GM21390 (cell line): ENCODE data around the gene TXLNG.
"Not testable (repeated sequence)": the region's sequence is repeated elsewhere in the genome, so short reads cannot be mapped to it uniquely, and the experiment has no call there.

Experiments used
- ATAC-seq: cut with Tn5 transposase; IDR thresholded peaks from one replicate; pipeline ENCODE4 v1.9.1; 2021; ENCODE audit not compliant: unreplicated experiment

TXLNG gene

DNA sequence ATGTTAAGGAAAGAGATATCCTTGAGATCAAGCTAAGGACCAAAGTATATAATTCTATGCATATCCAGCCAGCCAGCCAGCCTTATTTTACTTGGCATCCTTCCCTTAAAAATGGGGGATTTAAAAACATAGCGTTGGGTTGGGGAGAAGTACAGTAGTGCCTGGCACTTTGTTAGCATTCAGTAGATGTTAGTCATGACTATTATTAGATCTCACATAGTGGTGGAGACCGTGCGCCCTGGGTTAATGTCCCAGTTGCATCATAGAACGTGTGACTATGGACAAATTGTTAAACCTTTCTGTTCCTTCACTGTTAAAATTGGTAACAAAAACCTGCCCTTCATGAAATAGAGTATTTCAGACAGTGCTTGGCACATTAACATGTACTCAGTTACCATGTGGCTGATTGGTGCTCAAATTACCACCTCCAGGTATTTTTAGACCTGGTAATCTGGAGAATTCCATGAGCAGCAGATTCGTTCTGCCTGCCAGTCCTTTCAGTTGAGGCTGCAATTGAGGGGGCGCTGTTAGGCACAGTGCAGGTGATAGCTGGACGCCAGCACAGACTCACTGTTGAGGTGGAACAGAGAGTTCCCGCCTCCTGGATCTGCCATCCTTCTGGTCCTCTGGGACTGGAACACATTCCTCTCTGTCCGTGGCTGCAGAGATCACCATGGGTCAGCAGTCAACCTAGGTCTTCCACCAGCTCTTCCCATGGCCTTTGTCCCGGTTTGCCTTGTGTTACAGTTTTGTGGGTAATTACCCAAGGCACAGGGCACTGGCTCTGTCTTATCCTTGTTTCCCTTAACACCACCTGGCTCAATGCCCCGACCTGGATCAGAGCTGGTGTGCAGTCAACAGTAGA is 52.2 kb downstream of the TXLNG start:
- ATAC-seq = no peak

DNA sequence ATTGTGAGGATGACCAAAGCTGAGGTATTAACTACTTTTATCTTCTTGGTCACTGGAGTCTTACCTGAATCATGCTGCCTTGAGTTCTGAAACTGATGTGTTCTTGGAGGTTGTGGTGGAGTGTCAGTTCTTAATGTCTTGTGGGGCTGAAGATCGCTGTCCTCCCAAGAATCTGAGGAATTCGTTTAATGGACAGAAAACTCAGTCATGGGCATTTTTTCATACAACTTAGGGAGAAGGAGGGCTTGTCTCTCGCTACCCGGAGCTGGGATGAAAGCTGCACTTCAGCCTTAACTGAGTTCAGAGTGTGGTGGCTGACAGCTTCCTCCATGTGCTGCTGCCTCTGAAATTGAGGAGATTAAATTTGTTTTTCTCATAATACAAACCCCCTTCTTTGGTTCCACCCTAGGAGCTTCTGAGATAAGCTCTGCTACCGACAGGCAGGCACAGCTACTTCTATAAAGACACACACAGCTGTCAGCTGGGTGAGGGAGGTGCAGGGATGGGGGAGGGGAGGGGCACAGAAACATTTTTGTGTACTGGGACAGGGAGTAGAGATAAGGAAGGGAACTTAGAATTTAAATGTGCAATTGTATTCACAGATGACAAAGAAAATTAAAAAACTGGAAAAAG is 53.1 kb downstream of the TXLNG start:
- ATAC-seq = no peak

DNA sequence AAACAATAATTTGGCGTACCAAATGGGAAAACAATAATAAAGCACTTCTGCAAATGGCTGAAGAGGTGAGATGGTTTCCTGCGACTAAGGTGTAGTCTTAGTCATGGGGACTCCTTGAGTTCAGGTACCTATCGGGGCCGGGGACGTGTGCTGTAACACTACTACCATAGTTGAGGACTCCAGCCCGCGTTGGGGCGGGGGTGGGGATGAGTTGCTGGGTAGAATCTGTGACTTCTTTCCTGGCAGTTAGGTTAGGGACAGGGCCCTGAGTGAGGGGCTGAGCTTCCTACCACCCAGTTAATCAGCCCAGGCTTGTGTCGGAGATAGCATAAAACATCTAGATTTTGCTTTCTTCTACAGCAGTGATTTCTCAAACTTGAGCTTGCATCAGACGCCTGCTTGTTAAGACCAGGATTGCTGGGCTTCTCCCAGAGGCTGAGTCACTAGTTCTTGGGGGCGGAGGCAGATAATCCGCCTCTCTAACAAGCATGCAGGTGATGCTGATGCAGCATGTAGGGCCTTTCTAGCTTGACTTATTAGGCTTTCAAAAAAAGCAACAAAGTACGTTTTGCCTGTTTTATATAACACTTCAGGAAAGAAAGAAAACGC is 53.7 kb downstream of the TXLNG start:
- no peak for ATAC-seq

DNA sequence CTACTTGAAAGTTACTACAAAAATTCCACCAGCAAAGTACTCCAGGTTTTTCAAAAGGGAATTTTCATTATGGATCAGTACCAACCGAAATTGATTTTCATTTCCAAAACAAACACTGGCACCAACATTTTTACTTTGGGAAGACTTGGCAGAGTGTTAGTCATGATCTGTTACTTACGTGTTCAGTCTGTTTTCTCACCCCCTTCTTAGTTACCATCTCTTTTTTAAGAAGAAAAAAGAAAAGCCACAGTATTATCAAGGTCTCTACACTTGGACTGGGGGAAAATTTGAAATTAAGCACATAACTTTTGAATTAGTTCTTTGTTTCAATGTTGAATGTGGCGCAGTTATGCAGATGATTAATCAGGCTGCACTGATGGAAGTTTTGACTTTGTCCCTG is 56.4 kb downstream of the TXLNG start:
- no peak for ATAC-seq

DNA sequence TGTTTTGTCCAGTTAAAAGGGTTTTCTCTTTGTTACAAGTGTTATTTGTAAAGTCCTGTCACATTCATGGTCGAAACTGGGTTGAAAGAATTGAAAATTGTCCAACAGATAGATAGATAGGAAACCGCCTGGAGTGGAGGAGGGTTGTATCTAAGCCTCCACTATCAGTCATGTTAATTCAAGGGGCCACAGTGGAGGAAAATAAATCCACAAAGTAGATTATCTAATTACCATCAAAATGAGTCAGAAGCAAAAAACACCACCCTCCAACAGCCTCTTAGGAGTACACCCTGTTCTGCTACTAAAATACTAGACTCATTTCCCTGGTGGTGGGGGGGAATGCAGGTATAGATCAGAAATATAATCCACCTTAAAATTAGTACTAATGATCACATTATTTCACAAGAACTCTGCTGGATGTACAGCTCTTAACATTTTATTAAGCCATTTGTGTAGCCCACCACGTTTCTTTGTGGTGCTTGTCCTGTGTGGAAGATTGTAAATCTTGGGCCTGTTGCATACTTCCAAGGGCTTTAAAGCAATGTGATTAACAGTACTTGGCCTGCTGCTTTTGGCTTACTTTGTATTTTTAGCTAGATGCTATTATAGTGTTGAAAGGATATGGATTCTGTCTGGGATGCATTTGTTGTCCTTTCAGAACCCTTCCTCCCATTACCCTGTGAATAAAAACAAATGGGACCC is 57.1 kb downstream of the TXLNG start:
- ATAC-seq = no peak

DNA sequence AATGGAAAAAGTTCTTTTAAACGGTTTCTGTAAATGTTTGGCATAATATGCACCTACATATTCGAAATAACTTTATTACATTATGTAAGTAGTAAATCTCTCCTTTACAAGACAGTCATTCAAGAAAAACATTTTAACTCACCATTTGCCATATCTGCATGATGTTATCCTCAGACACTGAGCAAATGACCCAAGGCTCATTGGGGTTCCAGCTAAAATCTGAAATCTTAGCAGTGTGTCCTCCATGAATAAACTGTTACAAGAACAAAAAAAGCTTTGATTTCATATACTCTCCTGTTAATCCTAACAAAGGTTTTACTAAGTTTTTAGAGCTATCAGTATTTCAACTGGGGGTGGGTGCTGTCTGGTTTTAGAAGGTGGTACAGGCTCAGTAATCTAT is 59.4 kb downstream of the TXLNG start:
- ATAC-seq = no peak

DNA sequence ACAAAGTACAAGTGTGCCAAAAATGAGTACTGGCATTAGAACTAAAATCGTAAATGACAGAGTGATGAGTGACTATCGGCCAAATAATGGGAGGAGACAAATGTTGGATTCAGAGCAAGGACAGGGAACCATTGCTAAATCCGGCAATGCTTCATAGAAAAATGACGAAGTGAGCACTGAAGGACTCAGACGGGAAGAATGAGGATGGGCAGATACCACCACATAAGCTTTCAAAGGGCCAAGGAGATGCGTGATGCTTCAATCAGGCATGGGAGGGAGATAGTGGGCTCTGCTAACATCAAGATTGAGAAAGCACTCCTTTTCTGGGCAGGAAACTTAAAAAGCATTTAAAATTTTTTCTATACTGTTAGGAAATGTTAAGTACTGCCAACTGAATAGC is 62.3 kb downstream of the TXLNG start:
- ATAC-seq = no peak

DNA sequence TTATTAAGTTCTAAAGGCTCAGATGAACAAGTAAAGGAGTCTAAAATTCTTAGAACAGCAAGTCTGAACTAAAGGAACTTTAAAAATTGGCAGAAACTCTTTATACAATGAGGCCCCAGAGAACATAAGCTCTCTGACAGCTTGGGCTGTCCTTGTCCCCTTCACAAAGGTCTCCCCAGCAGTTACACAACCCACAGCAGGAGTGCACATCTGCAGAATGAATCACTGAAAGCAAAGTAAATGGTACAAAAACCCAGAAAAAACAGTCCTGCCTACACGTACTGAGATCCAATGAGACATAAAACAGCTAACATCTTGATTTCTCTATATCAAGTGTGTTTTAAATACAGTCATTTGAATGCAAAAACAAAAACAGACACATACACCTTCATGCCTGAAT is 65.2 kb downstream of the TXLNG start:
- no peak for ATAC-seq

DNA sequence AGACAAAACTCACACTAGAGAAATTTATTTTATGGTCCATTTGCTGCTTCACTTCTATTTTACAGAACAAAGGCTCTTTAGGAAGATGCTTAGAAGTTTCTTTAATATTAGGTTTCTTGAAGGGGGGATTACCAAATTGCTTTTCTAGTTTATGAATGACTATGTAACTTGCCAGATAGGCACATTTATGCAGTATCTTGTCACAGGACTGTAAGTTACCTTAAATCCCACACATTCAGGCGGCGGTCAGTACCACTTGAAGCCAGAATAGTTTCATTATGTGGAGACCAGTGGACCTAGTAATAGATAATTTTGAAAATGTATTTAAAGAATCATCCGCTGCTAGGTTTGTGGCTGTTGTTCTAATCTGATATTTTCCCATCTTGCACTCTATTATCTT is 65.6 kb downstream of the TXLNG start:
- ATAC-seq = no peak

DNA sequence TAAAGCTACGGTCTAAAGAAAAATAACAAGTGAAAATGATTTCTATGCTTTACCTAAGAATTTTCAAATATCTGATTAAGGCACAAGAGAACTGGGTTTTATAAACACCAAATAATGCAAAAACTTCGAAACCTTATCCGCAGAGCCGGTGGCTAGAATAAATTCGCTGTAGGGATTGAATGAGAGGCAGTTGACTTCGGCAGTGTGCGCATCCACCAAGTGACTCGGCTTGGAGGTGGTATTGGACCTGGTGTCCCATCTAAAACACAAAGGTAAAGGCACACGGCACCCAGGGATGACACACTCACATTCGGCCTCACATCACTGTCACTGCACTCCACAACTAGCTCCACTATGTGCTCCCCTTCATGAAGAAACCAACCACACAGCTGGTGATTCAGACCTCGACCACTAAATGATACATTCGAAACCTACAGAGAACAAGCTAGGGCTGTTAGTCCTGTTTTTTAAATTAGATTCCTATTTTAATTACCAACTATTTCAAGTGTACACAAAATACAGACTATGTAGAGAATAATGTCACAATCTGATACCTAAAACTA is 66.4 kb downstream of the TXLNG start:
- no peak for ATAC-seq

DNA sequence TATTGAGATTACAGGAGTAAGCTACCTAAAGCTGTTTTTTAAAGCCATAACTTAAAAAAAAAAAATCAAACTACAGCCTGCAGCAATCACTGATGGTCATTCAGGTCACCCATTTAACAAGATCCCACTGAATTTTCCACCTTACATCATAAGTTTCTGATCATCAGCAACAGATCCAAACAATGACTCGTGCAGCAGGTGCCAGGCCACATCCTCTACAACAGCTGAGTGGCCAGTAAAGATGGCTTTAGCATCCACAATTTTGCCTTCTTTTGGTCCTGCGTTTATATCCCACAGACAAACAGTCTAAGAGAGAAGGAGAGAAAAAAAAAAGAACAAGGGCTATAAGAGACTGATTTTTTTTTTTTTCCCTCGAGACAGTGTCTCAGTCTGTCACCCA is 67.3 kb downstream of the TXLNG start:
- no peak for ATAC-seq

DNA sequence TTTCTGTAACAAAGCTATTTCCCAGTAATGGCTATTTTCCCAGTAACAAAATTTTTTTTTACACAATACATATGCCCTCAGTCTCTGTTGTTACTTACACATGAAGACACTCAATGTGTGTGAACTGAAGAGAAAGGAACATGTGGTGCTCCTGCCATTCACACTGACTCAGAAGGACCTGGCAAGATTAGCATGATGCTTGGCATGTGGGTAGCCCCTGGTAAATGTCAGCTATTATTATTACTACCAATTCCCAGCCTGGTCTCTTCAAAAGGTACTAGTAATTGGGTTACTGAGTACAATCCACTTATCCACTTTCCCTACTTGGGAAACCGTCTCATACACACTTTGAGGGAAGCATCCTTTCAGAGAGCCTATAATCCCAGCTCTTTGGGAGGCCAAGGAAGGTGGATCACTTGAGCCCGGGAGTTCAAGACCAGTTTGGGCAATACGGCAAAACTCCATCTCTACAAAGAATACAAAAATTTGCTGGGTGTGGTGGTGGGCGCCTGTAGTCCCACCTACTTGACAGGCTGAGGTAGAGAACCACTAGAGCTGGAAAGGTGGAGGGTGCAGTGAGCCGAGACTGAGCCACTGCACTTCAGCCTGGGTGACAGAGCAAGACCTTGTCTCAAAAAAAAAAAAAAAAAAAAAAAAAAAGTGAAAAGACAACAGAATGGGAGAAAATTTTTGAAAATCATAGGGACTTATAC is 69.3 kb downstream of the TXLNG start:
- peak; percentile 43 for ATAC-seq

DNA sequence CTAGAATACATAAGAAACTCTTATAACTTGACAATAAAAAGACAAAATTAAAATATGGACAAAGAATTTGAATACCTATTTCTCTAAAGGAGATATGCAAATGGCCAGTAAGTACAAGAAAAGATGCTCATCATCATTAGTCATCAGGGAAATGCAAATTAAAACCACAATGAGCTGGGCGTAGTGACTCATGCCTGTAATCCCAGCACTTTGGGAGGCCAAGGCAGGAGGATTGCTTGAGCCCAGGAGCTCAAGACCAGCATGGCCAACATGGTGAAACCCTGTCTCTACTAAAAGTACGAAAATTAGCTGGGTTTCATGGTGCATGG is 69.8 kb downstream of the TXLNG start:
- not testable (repeated sequence) for ATAC-seq

DNA sequence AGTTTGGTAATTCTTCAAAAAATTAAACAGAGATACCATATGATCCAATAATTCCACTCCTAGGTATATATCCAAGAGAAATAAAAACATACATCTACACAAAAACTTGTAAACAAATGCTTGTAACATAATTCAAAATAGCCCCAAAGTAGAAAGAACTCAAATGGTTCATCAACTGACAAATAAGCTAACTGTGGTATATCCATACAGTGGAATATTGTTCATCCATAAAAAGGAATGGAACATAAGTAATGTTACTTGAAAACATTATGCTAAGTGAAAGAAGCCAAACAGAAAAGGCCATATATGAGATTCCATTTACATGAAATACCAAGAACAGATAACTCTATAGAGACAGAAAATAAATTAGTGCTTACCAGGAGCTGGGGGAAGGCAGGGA is 70.5 kb downstream of the TXLNG start:
- no peak for ATAC-seq

DNA sequence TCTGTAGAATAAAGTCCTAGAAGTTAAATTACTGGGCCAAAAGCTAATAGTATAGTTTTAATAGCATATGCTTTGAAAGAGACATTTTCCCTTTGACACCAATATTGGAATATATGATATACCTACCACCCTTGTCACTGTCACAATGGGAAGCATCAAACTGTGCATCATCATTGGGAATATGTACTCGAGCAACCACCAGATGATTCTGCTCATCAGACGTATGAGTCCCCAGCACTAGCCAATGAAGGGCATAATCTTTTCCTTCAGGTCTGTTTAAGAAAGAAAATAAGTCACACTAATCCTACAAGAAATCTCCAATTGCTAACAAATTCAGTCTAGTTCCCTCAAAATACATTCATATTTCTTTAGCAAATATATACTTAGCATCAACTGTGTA is 76.6 kb downstream of the TXLNG start:
- no peak for ATAC-seq

DNA sequence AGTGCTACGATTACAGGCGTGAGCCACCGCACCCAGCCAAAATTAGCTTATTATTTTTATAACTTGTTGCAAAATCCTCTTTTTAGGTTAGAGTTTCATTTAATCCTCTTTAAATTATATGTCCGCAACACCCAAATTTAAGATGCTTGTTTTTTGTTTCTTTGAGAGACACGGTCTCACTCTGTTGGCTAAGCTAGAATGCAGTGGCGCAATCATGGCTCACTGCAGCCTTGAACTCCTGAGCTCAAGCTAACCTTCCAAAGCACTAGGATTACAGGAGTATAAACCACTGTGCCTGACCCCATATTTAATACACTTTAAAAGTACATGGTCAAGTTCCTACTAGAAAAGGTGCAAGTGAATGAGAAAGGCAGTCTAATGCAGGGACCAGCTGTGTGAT is 81.7 kb downstream of the TXLNG start:
- ATAC-seq = no peak

DNA sequence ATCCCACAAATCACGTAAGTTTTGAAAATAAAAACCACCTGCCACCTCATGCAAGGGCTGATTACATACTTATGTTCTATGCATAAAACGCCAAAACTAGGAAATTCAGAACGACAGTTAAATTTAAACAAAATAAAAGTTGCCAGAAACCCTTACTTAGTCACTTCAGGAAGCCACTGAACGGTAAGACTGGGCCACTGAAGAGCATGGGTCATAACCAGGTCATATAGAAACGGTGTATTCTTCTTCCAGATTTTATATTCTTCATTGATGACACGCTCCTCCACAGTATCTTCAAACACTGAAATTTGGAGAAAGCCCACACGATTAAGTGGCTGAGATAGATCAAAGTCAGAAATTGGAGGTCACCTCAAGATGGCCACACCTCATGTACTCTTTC is 82.7 kb downstream of the TXLNG start:
- no peak for ATAC-seq

DNA sequence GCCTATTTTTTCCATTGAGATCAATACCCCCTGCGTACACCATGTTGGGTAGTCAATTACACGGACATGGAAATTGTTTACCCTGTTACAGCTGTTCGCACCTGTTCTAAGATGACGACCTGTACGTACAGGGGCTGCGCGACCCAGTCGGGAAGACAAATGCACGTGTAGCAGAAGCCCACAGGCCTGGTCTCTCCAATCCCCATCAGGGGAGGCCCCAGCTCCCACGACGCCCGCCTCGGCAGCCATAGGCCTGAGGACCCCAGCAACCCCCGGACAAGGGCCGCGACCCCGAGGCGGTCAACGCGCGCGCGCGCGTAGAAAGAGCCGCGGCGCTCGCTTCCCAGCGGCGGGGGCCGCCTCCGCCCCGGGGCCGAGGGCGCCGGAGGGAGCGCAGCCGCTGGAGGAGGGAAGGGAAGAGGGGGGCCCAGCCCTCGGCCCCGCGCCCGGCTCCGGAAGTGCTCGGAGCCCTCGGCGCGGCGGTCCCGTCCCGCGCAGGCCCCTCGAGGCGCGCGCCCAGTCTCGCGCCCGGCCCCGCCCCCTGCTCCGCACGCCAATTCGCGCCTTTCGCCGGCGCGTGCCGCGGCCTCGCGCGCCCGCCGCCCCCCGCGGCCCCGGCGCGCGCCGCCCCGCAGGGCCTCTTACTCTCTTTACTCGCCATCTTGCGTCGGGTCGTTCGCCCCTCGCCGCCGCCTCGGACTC is 83.3 kb downstream of the TXLNG start:
- peak; percentile 56 for ATAC-seq

DNA sequence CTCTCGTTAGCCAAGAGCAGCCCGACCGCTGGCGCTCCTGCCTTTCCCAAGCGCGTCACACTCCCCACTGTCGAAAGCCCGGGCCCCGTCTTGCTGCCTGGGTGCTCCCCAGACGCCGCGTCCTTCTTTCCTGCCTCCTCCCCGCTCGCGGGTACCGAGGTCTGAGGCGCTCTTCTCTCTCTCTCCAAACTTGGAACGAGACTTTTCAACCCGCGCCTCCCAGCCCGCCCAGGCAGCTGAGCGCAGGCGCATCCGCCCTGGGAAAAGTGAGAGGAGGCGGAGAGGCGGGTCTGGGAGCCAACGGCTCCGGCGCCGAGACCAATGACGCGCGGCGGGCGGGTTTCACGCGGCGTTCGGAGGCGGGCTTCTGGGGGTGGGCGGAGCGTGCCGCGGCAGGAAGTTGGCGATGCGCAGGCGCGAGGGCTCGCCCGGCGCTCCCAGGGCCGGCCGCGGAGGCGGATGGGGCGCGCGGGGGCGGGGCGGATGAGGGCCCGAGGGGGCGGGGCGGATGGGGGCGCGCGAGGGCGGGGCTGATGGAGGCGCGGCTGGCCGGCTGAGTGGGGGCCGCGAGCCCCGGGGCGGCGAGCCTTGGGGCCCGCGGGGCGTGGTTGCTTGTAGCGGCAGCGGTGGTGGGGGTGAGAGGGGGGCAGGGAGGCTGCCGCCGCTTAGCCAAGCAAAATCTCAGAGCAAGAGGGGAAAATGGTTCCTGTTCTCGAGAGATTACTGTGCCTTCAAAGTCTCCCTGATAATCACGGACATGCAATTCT is 84.0 kb downstream of the TXLNG start, which contains the start of gene RBBP7:
Gene RBBP7, minus strand, starts transcription at position 268 of the 767 bp plus-strand sequence. CDS start 309 bp downstream, outside the sequence.
- ATAC-seq = peak; percentile 78
